ENCODE measurements around the gene TRIM40.

GRCh38 chr6:30130887-30131862 lies 4.8 kb upstream of the TRIM40 start:
- TF ChIP-seq CTCF (IDR thresholded peaks at IDR 0.05) (peak in 5 of 7 experiments; percentile 87 to 97 (median 94)), POLR2A (IDR thresholded peaks at IDR 0.05) (no peak)
